IPS-18a (cell line): ENCODE results near the gene SLC9A9.

Source experiments
- H3K27ac ChIP-seq: one replicate; pipeline ENCODE4 v1.5.1; 2013; ENCODE audit warnings: low read length
- H3K27me3 ChIP-seq: one replicate; pipeline ENCODE4 v1.6.1; 2013; ENCODE audit warnings: mild to moderate bottlenecking, low read length; ENCODE audit not compliant: control insufficient read depth, insufficient read depth
- H3K36me3 ChIP-seq: one replicate; pipeline ENCODE4 v1.6.1; 2013; ENCODE audit warnings: low read depth, low read length; ENCODE audit not compliant: control insufficient read depth
- H3K4me1 ChIP-seq: one replicate; pipeline ENCODE4 v1.6.1; 2013; ENCODE audit warnings: low read depth, low read length; ENCODE audit not compliant: control insufficient read depth
- H3K4me3 ChIP-seq: one replicate; pipeline ENCODE4 v1.5.1; 2013; ENCODE audit warnings: low read length
- H3K9ac ChIP-seq: one replicate; pipeline ENCODE4 v1.6.1; 2013; ENCODE audit warnings: mild to moderate bottlenecking, low read length, moderate library complexity
- H3K9me3 ChIP-seq: one replicate; pipeline ENCODE4 v1.6.1; 2013; ENCODE audit warnings: low read depth, low read length; ENCODE audit not compliant: control insufficient read depth

SLC9A9 gene

GRCh38 chr3:143276592-143276991 is 571.7 kb downstream of the SLC9A9 start:
- Histone ChIP-seq H3K27ac (no peak overlapping the region), H3K4me3 (no peak overlapping the region), H3K27me3 (no peaks in the 10 kb centered on the region), H3K36me3 (no peaks in the 10 kb centered on the region), H3K9ac (no peak overlapping the region), H3K4me1 (no peaks in the 10 kb centered on the region), H3K9me3 (no peaks in the 10 kb centered on the region)

- Histone ChIP-seq H3K4me1 (no peaks in the 10 kb centered on the region), H3K36me3 (no peaks in the 10 kb centered on the region), H3K27me3 (no peaks in the 10 kb centered on the region), H3K4me3 (no peak overlapping the region), H3K27ac (no peak overlapping the region), H3K9ac (no peak overlapping the region), H3K9me3 (no peaks in the 10 kb centered on the region)
Observed at GRCh38 chr3:143273975-143274690, 574.1 kb downstream of the SLC9A9 start.

DNA sequence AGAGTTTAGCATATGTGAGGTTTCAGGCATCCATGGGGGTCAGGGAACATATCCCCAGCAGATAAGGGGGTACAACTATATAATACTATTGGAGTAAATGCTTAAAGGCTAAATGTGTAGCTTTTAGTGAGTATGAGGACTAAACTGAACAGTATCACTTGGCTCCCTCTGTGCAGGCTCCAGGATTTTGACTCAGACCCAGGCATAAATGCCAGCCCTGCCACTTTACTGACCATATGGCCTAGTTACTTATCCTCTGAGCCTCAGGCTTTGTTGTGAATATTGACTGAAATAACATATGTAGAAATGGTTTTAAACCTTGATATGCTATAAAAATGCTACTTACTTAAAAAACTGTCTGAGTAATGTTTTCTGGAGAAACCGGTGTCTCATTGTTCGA is 577.1 kb downstream of the SLC9A9 start:
- Histone ChIP-seq H3K4me3 (no peak overlapping the region), H3K4me1 (no peaks in the 10 kb centered on the region), H3K9me3 (no peaks in the 10 kb centered on the region), H3K27ac (no peak overlapping the region), H3K9ac (no peak overlapping the region), H3K27me3 (no peaks in the 10 kb centered on the region), H3K36me3 (no peaks in the 10 kb centered on the region)

- no peak overlapping the region for H3K4me3 ChIP-seq
- H3K9ac ChIP-seq = no peak overlapping the region
- no peaks in the 10 kb centered on the region for H3K4me1 ChIP-seq
- H3K9me3 ChIP-seq = no peaks in the 10 kb centered on the region
- no peaks in the 10 kb centered on the region for H3K27me3 ChIP-seq
- H3K36me3 ChIP-seq = no peaks in the 10 kb centered on the region
- no peak overlapping the region for H3K27ac ChIP-seq
Observed at GRCh38 chr3:143269741-143270140, 578.5 kb downstream of the SLC9A9 start.

GRCh38 chr3:143267989-143268388 is 580.3 kb downstream of the SLC9A9 start:
- no peak overlapping the region for H3K9ac ChIP-seq
- H3K4me1 ChIP-seq = no peaks in the 10 kb centered on the region
- H3K4me3 ChIP-seq = no peak overlapping the region
- H3K27me3 ChIP-seq = no peaks in the 10 kb centered on the region
- no peaks in the 10 kb centered on the region for H3K36me3 ChIP-seq
- no peak overlapping the region for H3K27ac ChIP-seq
- H3K9me3 ChIP-seq = no peaks in the 10 kb centered on the region

DNA sequence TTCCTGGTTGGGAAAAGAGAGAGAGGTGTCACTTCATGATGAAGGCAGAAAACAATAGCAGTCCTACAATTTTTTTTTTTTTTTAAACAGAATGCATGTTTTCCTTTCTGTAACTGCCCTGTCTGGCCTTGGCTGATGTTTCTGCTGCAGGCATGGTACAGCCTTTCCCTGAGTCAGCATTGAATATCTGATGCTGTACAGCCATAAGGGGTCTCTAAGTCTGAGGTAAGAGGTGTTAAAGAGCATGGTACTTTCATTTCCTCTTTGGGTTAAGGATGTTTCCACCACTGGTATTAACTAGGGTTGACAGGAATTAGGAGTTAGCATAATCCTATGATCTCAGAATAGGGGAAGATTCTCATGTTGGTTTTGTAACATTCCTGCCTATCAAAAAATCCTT is 581.3 kb downstream of the SLC9A9 start:
- H3K27ac ChIP-seq = no peak overlapping the region
- no peak overlapping the region for H3K4me3 ChIP-seq
- no peaks in the 10 kb centered on the region for H3K4me1 ChIP-seq
- H3K27me3 ChIP-seq = no peaks in the 10 kb centered on the region
- H3K9ac ChIP-seq = no peak overlapping the region
- no peaks in the 10 kb centered on the region for H3K9me3 ChIP-seq
- H3K36me3 ChIP-seq = no peaks in the 10 kb centered on the region

GRCh38 chr3:143266511-143266910 is 581.8 kb downstream of the SLC9A9 start:
- H3K4me3 ChIP-seq = no peak overlapping the region
- H3K27me3 ChIP-seq = no peaks in the 10 kb centered on the region
- no peak overlapping the region for H3K9ac ChIP-seq
- no peak overlapping the region for H3K27ac ChIP-seq
- no peaks in the 10 kb centered on the region for H3K36me3 ChIP-seq
- no peaks in the 10 kb centered on the region for H3K9me3 ChIP-seq
- H3K4me1 ChIP-seq = no peaks in the 10 kb centered on the region

DNA sequence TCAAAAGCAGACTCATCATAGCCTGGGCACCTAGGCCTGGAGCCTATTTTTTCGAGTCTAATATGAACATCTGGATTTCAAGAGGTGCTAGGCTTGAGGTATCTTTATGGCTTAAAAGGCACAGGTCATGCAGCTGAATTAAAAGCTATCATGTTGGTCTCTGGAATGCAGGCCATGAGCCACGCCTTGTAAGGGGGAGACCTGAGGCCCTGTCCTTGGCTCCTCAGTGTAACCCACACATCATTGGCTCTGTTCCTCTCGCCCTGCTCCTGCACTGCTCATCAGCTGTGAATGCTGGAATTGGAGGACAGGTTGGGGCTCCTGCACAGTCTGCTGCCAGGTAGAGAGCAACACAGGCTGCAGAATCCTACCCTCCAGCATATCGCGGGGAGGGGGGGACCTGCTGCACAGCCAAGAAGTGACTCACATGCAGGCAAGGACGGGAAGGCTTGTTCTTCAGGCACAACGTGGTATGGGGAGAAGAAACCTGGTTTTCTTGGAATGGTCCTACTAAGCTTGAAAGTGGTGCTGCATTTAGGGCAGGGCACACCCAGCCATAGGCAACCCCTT is 582.7 kb downstream of the SLC9A9 start:
- no peak overlapping the region for H3K9ac ChIP-seq
- H3K36me3 ChIP-seq = no peaks in the 10 kb centered on the region
- H3K4me1 ChIP-seq = no peaks in the 10 kb centered on the region

GRCh38 chr3:143263852-143264513 is 584.3 kb downstream of the SLC9A9 start:
- H3K4me1 ChIP-seq = no peaks in the 10 kb centered on the region
- no peaks in the 10 kb centered on the region for H3K36me3 ChIP-seq
- H3K4me3 ChIP-seq = no peak overlapping the region
- H3K9me3 ChIP-seq = no peaks in the 10 kb centered on the region
- H3K27me3 ChIP-seq = no peaks in the 10 kb centered on the region
- H3K27ac ChIP-seq = no peak overlapping the region
- no peak overlapping the region for H3K9ac ChIP-seq

More for the DNA sequence above, 582.7 kb downstream of the SLC9A9 start:
- Histone ChIP-seq H3K27me3 (no peaks in the 10 kb centered on the region), H3K9me3 (no peaks in the 10 kb centered on the region), H3K4me3 (no peak overlapping the region), H3K27ac (no peak overlapping the region)

DNA sequence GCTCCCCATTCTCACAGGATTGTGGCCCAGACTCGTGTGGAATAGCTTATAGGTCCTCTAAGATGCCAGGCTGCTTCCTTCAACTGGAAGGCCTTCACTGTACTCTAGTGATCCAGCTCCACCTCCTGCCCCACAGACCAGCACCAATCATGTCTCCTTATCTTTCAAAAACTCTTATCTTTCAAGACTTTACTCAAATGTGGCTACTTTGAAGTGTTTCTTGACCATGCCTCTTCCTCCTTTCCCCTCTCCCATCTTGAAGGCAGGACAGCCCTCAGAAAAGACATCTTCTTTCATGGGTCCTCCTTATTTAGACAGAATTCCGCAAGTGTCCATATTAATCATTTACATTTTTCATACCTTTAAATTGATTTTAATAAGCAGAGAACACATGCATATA is 586.4 kb downstream of the SLC9A9 start:
- H3K27ac ChIP-seq = no peak overlapping the region
- no peaks in the 10 kb centered on the region for H3K9me3 ChIP-seq
- no peak overlapping the region for H3K4me3 ChIP-seq
- H3K27me3 ChIP-seq = no peaks in the 10 kb centered on the region
- H3K4me1 ChIP-seq = no peaks in the 10 kb centered on the region
- no peaks in the 10 kb centered on the region for H3K36me3 ChIP-seq
- no peak overlapping the region for H3K9ac ChIP-seq

GRCh38 chr3:143258692-143259091 is 589.6 kb downstream of the SLC9A9 start:
- Histone ChIP-seq H3K27me3 (no peaks in the 10 kb centered on the region), H3K27ac (no peak overlapping the region), H3K9me3 (no peaks in the 10 kb centered on the region), H3K4me1 (no peaks in the 10 kb centered on the region), H3K9ac (no peak overlapping the region), H3K4me3 (no peak overlapping the region), H3K36me3 (no peaks in the 10 kb centered on the region)

- Histone ChIP-seq H3K36me3 (no peaks in the 10 kb centered on the region), H3K4me3 (no peak overlapping the region), H3K4me1 (no peaks in the 10 kb centered on the region), H3K9ac (no peak overlapping the region), H3K27ac (no peak overlapping the region), H3K27me3 (no peaks in the 10 kb centered on the region), H3K9me3 (no peaks in the 10 kb centered on the region)
Observed at GRCh38 chr3:143256416-143256815, 591.9 kb downstream of the SLC9A9 start.
